ENCODE results near the gene CLCN5.

GRCh38 chrX:50125480-50125879 lies 203.1 kb downstream of the CLCN5 start:
- TF ChIP-seq, protein P1, sequence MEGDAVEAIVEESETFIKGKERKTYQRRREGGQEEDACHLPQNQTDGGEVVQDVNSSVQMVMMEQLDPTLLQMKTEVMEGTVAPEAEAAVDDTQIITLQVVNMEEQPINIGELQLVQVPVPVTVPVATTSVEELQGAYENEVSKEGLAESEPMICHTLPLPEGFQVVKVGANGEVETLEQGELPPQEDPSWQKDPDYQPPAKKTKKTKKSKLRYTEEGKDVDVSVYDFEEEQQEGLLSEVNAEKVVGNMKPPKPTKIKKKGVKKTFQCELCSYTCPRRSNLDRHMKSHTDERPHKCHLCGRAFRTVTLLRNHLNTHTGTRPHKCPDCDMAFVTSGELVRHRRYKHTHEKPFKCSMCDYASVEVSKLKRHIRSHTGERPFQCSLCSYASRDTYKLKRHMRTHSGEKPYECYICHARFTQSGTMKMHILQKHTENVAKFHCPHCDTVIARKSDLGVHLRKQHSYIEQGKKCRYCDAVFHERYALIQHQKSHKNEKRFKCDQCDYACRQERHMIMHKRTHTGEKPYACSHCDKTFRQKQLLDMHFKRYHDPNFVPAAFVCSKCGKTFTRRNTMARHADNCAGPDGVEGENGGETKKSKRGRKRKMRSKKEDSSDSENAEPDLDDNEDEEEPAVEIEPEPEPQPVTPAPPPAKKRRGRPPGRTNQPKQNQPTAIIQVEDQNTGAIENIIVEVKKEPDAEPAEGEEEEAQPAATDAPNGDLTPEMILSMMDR (conservative IDR thresholded peaks at IDR 0.05; ENCODE audit: low read depth in 2 of 2): no peak
- TF ChIP-seq EZH2 (IDR thresholded peaks at IDR 0.05; ENCODE audit: low read depth, unreplicated experiment) (no peak), EZH2phosphoT487 (IDR thresholded peaks at IDR 0.05; ENCODE audit: unreplicated experiment) (no peak), POLR2AphosphoS5 (IDR thresholded peaks at IDR 0.05; ENCODE audit: low read depth) (no peak), JUNB (IDR thresholded peaks at IDR 0.05; ENCODE audit: unreplicated experiment) (no peak), NANOG (IDR thresholded peaks at IDR 0.05; ENCODE audit: borderline replicate concordance) (no peak), REST (IDR thresholded peaks at IDR 0.05; ENCODE audit: unreplicated experiment) (no peak), ZNF331 (CRISPR knock-in tag; IDR thresholded peaks at IDR 0.05; ENCODE audit: low read depth) (no peak), STAT1 (IDR thresholded peaks at IDR 0.05; ENCODE audit: unreplicated experiment) (no peak), ZNF114 (CRISPR knock-in tag; IDR thresholded peaks at IDR 0.05) (no peak), CREB1 (CRISPR knock-in tag; IDR thresholded peaks at IDR 0.05; ENCODE audit: low read depth) (no peak)
